OCI-LY7 (cell line): Measurements from ENCODE around the gene NVL. TPM values are rescaled to one million over a fixed set of nuclear protein-coding genes. Genes with fewer than 3 reads are reported as not detected.

Source experiments
- BruUV-seq: library from RNA; stranded (reverse); fragments of 400-500 nt; replicated peaks from 2 replicates; lab custom pipeline; 2021; lab: Mats Ljungman, UMichigan
- CTCF ChIA-PET: fragments of 300-600 bp; sonication (Branson Sonifier 250); formaldehyde crosslinking; loops from one replicate; lab custom pipeline; 2022; ENCODE audit warnings: antibody characterized with exemption; ENCODE audit not compliant: unreplicated experiment; lab: Charles Lee
- POLR2A ChIA-PET: fragments of 300-600 bp; sonication (Branson Sonifier 250); formaldehyde crosslinking; loops from one replicate; lab custom pipeline; 2022; ENCODE audit warnings: antibody characterized with exemption; lab: Charles Lee
- DNase-seq: peaks from one replicate; pipeline ENCODE4 v3.0.0-alpha.2; 2015; ENCODE audit warnings: low spot score
- H2AFZ ChIP-seq: fragments of 200-600 bp; sonication (generic), shearing (Covaris generic); 2 replicates; pipeline ENCODE4 v1.6.1; 2014; ENCODE audit warnings: mild to moderate bottlenecking, antibody characterized with exemption, low read length, moderate library complexity
- H3K27ac ChIP-seq: fragments of 200-600 bp; sonication (generic); 2 replicates; pipeline ENCODE4 v1.5.1; 2014; ENCODE audit warnings: mixed run types, low read depth, mild to moderate bottlenecking, moderate library complexity, low read length, inconsistent platforms; ENCODE audit not compliant: poor library complexity, severe bottlenecking
- H3K36me3 ChIP-seq: fragments of 200-600 bp; sonication (generic); 2 replicates; pipeline ENCODE4 v1.6.1; 2014; ENCODE audit warnings: mild to moderate bottlenecking, antibody characterized with exemption, low read length, moderate library complexity, mixed read lengths; ENCODE audit not compliant: insufficient read depth
- H3K4me1 ChIP-seq: fragments of 200-600 bp; sonication (generic); 2 replicates; pipeline ENCODE4 v1.5.1; 2014; ENCODE audit warnings: mild to moderate bottlenecking, low read length; ENCODE audit not compliant: insufficient read depth, poor library complexity, severe bottlenecking
- H3K4me2 ChIP-seq: fragments of 200-600 bp; sonication (generic); 2 replicates; pipeline ENCODE4 v1.6.1; 2014; ENCODE audit warnings: mild to moderate bottlenecking, low read length
- H3K4me3 ChIP-seq: fragments of 200-600 bp; sonication (generic); 2 replicates; pipeline ENCODE4 v1.5.1; 2014; ENCODE audit warnings: mild to moderate bottlenecking, low read depth, low read length; ENCODE audit not compliant: poor library complexity, severe bottlenecking
- H3K79me2 ChIP-seq: fragments of 200-600 bp; sonication (generic); 2 replicates; pipeline ENCODE4 v1.6.1; 2016; ENCODE audit warnings: low read depth, mild to moderate bottlenecking, low read length, moderate library complexity, mixed read lengths; ENCODE audit not compliant: insufficient read depth
- H3K9me2 ChIP-seq: fragments of 200-600 bp; sonication (generic); 2 replicates; pipeline ENCODE4 v1.6.1; 2016; ENCODE audit warnings: mild to moderate bottlenecking, low read length, mixed read lengths; ENCODE audit not compliant: insufficient read depth
- H3K9me3 ChIP-seq: fragments of 200-600 bp; sonication (generic); 2 replicates; pipeline ENCODE4 v1.6.1; 2014; ENCODE audit warnings: mild to moderate bottlenecking, mixed run types, low read length, mixed read lengths
- H4K20me1 ChIP-seq: fragments of 200-600 bp; sonication (generic); 2 replicates; pipeline ENCODE4 v1.6.1; 2014; ENCODE audit warnings: mild to moderate bottlenecking, antibody characterized with exemption, low read length, moderate library complexity, mixed read lengths; ENCODE audit not compliant: insufficient read depth
- EZH2phosphoT487 ChIP-seq: fragments of 200-600 bp; sonication (generic); IDR thresholded peaks from 2 replicates; pipeline ENCODE4 v1.6.1; 2018; ENCODE audit warnings: low read depth, borderline replicate concordance, mild to moderate bottlenecking, mixed run types, antibody characterized with exemption, low read length, moderate library complexity, mixed read lengths
- intact Hi-C: fragments of 100-400 bp; cut with micrococcal nuclease; formaldehyde crosslinking; loops from one replicate; pipeline ENCODE4 v1.10.0; 2022; ENCODE audit not compliant: unreplicated experiment
- total RNA-seq, 2 experiments: library from RNA; depleted of rRNA in 1 of 2; stranded (reverse); fragments of >200 nt in 1 of 2; shearing (Covaris generic) in 1 of 2; gene quantifications; 2 replicates each; pipeline ENCODE4 v1.2.3, GENCODE V29; 2014 to 2022
- TF ChIP-seq, protein P1 (sequence below): fragments of 200-600 bp; sonication (generic); conservative IDR thresholded peaks from 2 replicates; pipeline ENCODE4 v1.5.1; 2014; ENCODE audit warnings: mild to moderate bottlenecking, antibody characterized with exemption, low read length, moderate library complexity, mixed read lengths

Gene NVL
- total RNA-seq, 2 experiments from 2014 or later, result 31.6 to 43.0 TPM

DNA sequence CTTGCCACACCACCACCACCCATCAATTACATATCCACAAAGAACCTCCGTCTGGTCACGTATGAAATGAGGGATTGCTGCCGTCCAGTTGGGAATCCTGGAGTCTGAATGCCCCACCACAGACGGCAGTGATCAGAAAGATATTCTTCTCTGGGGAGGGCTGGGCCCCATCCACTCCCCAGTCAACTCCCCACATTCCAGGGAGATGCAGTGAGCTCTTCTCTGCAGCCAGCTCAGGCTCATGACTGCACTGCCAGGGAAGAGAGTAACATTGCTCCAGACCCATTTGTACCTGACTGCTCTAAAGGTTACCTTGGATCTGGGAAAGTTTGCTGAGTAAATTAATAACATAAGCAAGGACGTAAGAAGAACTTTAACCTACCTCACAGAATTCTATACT is 128.6 kb downstream of the NVL start:
- intact Hi-C loops, result no loop called here
- DNase-seq, result no peak
- H3K9me2 ChIP-seq, result no peaks in the 10 kb centered on the region
- no peak overlapping the region for H3K4me3 ChIP-seq
- peaks cover 29% of the 10 kb centered on the region for H3K4me1 ChIP-seq
- ChIA-PET CTCF (interaction anchor here (0.7 kb wide), 1 partner anchor 23 kb away, joined by 4 read pairs; no protein-coding TSS in a partner anchor), POLR2A (interaction anchor here (1.3 kb wide), 1 partner anchor 8 kb away, joined by 3 read pairs; no protein-coding TSS in a partner anchor)
- no peaks in the 10 kb centered on the region for H3K9me3 ChIP-seq
- no TSS peak for BruUV-seq
- H3K27ac ChIP-seq, result no peak overlapping the region
- H2AFZ ChIP-seq, result no peak overlapping the region
- no peaks in the 10 kb centered on the region for H4K20me1 ChIP-seq
- H3K36me3 ChIP-seq, result no peaks in the 10 kb centered on the region
- no peak overlapping the region for H3K4me2 ChIP-seq
- no peak for TF ChIP-seq EZH2phosphoT487
- TF ChIP-seq, protein P1, sequence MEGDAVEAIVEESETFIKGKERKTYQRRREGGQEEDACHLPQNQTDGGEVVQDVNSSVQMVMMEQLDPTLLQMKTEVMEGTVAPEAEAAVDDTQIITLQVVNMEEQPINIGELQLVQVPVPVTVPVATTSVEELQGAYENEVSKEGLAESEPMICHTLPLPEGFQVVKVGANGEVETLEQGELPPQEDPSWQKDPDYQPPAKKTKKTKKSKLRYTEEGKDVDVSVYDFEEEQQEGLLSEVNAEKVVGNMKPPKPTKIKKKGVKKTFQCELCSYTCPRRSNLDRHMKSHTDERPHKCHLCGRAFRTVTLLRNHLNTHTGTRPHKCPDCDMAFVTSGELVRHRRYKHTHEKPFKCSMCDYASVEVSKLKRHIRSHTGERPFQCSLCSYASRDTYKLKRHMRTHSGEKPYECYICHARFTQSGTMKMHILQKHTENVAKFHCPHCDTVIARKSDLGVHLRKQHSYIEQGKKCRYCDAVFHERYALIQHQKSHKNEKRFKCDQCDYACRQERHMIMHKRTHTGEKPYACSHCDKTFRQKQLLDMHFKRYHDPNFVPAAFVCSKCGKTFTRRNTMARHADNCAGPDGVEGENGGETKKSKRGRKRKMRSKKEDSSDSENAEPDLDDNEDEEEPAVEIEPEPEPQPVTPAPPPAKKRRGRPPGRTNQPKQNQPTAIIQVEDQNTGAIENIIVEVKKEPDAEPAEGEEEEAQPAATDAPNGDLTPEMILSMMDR, result no peak
- H3K79me2 ChIP-seq, result no peaks in the 10 kb centered on the region

DNA sequence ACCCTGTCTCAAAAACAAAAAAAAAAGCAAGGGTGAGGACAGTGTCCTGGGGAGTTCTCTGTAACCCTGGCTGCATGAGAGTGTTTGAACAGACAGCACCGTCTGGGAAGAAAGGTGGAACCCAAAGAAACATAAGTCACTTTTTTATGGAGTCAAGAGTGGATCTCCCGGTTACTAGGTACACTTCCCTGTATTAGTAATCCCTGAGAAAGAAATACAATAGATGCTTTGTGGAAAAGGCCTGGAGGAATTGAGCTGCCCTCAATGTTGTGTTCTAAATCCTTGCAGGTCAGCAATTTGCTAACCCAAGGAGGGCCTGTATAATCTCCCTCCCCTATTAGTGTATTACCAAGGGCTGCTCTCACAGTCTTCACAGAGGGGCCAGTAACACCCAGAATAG is 130.3 kb downstream of the NVL start:
- H3K9me3 ChIP-seq, result no peaks in the 10 kb centered on the region
- no peak overlapping the region for H2AFZ ChIP-seq
- no peaks in the 10 kb centered on the region for H4K20me1 ChIP-seq
- no peak overlapping the region for H3K27ac ChIP-seq
- H3K36me3 ChIP-seq, result peaks cover 5% of the 10 kb centered on the region
- TF ChIP-seq, protein P1, result no peak
- no peak for TF ChIP-seq EZH2phosphoT487
- ChIA-PET POLR2A (interaction anchor here (1.5 kb wide), 1 partner anchor 15 kb away, joined by 3 read pairs; no protein-coding TSS in a partner anchor), CTCF (no interaction called here)
- no peak for DNase-seq
- H3K4me2 ChIP-seq, result no peak overlapping the region
- H3K4me1 ChIP-seq, result peaks cover 20% of the 10 kb centered on the region
- no TSS peak for BruUV-seq
- H3K79me2 ChIP-seq, result no peaks in the 10 kb centered on the region
- intact Hi-C loops, result no loop called here
- H3K4me3 ChIP-seq, result no peak overlapping the region
- no peaks in the 10 kb centered on the region for H3K9me2 ChIP-seq

DNA sequence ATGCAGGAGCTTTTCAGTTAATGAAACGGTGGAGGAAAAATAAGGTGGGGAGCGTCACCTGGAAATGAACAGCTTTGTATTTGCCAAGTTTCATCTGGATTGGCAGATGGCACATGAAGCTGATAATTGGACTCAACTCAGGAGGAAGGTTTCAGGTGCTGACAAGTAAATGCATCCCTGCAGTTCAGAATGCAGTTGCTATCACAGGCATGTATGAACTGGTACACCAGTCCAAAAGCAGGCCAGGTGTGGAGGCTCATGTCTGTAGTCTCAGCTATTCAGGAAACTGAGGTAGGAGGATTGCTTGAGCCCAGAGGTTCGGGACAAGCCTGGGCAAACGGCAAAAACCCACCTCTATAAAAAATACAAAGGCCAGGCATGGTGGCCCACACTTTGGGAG is 131.4 kb downstream of the NVL start:
- H3K9me2 ChIP-seq, result no peaks in the 10 kb centered on the region
- POLR2A ChIA-PET, result interaction anchor here (1.5 kb wide), 1 partner anchor 14 kb away, joined by 3 read pairs; no protein-coding TSS in a partner anchor
- H2AFZ ChIP-seq, result no peak overlapping the region
- no TSS peak for BruUV-seq
- H3K36me3 ChIP-seq, result peaks cover 15% of the 10 kb centered on the region
- no peak overlapping the region for H3K27ac ChIP-seq
- H3K79me2 ChIP-seq, result no peaks in the 10 kb centered on the region
- H3K4me2 ChIP-seq, result no peak overlapping the region
- peaks cover 9% of the 10 kb centered on the region for H3K4me1 ChIP-seq
- DNase-seq, result no peak
- CTCF ChIA-PET, result interaction anchor here (0.6 kb wide), 1 partner anchor 47 kb away, joined by 3 read pairs; no protein-coding TSS in a partner anchor
- H3K9me3 ChIP-seq, result no peaks in the 10 kb centered on the region
- TF ChIP-seq EZH2phosphoT487, result no peak
- TF ChIP-seq, protein P1, result no peak
- no peak overlapping the region for H3K4me3 ChIP-seq
- H4K20me1 ChIP-seq, result no peaks in the 10 kb centered on the region
- intact Hi-C loops, result no loop called here
